ENCODE measurements around the gene IGLON5.

DNA sequence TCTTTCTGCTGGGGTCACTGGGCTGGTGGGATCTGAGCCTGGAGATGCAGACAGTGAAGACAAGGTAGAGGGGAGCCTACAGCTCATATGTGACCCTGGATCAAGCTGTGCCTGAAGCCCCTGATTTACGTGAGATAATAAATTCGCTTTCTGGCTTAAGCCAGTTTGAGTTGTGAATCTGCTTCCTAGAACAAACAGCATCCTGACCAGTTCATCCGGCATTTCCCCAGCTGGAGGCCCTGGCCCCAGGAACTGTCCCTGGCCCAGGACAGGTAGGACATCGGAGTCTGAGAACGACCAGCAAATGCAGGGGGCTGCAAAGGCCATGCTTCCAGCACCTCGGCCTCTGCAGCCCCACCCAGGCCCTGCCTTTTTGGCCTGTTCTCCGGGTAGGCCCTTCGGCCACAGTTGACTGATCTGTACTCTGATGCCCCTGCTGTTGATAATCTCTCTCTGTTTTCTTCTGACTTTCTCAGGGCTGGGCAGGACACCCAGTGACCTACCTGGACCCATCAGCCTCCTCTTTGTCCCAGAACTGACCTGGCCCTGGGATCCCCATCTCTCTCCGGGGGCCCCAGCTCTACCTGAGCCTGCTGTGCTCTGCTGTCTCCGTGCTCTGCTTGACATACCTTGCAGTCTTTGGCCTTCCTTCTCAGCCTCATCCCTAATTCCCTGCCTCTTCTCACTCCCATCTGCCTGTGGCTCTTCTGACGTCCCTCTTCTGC, 40.0 kb downstream of the IGLON5 start:
- no peak for TF ChIP-seq POLR2A (IDR thresholded peaks at IDR 0.05)
- TF ChIP-seq, protein P1, sequence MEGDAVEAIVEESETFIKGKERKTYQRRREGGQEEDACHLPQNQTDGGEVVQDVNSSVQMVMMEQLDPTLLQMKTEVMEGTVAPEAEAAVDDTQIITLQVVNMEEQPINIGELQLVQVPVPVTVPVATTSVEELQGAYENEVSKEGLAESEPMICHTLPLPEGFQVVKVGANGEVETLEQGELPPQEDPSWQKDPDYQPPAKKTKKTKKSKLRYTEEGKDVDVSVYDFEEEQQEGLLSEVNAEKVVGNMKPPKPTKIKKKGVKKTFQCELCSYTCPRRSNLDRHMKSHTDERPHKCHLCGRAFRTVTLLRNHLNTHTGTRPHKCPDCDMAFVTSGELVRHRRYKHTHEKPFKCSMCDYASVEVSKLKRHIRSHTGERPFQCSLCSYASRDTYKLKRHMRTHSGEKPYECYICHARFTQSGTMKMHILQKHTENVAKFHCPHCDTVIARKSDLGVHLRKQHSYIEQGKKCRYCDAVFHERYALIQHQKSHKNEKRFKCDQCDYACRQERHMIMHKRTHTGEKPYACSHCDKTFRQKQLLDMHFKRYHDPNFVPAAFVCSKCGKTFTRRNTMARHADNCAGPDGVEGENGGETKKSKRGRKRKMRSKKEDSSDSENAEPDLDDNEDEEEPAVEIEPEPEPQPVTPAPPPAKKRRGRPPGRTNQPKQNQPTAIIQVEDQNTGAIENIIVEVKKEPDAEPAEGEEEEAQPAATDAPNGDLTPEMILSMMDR (IDR thresholded peaks at IDR 0.05 in 4 of 5, conservative IDR thresholded peaks at IDR 0.05 in 1 of 5) = no peak
